SIG-M5 treated with dmso at 0.1 percent for 504 hours (cell line): Measurements from ENCODE around the gene SRCIN1.
"Not testable (repeated sequence)": the region's sequence is repeated elsewhere in the genome, so short reads cannot be mapped to it uniquely, and the experiment has no call there.

Experiments
- DNase-seq: peaks from one replicate; lab custom pipeline; 2025; ENCODE audit not compliant: unreplicated experiment; lab: John Stamatoyannopoulos, UW

SRCIN1 gene

DNA sequence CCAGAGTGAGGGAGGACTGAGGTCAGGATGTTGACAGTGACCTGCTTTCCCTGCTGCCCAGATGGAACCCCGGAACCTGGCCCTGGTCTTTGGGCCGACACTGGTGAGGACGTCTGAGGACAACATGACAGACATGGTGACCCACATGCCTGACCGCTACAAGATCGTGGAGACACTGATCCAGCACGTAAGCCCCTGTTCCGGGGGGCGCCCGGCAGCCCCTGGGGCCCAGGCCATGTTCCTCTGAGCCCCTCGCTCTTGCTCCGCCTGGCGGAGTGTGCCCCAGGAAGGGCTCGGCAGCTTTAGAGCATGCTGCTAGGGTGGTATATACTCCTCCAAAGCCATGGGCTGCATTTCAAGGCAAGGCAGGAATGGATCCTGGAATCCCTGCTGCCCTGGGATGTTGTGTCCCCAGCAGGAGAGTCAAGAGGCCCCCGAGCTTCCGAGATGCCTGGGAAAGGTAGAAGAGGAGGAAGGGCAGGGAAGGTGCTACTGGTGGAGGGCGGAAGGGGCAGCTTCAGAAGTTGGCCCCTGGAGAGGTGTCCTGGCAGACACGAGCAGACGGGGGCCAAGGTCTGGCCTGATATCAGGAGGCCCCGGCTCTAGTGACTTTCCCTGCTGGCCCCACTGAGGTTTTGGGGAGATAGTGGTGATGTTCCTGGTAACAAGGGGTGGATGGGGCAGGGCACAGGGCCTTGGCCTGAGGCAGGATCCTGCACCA, 114.2 kb downstream of the SRCIN1 start:
- DNase-seq = not testable (repeated sequence)

DNA sequence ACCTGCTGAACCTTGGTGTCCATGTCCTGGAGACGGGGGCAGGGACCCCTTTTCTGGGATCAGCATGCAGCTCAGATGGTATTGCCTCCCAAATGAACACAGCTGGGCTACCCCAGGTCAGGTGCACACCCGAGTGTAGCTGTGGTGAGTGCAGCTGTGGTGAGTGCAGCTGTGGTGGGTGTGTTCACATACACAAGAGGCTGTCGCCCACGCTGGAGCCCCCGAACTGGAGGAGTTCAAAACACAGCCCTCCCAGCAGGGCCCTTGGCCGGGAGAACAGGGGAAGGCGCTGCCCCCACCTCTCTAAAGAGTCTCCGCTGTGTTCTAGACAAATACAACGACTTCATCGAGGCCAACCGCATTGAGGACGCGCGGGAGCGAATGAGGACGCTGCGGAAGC, 116.0 kb downstream of the SRCIN1 start:
- DNase-seq = not testable (repeated sequence)

- not testable (repeated sequence) for DNase-seq
Measured at GRCh38 chr17:38485681-38486298, 120.0 kb downstream of the SRCIN1 start.

- DNase-seq = no peak
Measured at GRCh38 chr17:38485146-38485468, 120.6 kb downstream of the SRCIN1 start.

DNA sequence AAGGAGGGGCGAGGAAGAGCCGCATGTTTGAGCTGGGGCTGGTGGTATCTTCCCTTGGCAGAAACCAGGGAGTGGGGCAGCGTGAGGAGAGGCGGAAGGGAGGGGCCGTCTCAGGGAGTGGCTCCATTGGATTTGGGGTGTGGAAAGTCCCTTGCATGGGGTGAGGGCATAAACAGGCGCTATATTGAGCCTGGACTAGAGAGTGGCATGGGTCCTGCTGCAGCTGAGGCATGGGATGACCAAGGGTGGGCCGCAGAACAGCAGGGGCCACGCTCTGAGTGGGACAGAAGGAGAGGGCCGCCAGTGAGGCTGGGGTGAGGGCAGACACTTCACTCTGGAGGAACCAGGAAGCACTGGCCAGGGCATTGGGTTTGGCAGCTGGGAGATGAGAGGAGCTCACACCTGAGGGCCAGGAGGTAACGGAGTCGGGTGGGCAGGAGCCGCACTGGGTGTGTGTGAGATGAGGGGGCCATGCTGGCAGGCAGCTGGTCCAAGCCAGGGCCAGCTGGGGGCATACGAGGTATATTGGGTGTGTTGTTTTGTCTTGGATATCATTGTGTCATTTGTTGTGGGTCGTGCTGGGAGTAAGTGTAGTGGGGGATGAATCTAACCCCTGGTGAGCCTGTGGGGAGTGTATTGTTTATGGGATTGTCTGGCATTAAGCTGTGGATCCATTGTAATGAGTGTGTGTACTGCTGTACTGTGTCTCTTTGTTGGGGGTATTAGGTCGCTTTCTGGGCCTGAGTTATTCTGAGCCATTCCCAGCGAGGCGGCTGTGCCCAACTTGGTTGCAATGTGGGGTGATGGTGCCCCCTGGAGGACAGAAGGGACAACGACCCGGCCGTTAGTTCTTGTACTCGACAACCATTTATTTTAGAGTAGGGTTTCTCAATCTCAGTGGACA, 121.3 kb downstream of the SRCIN1 start:
- DNase-seq = peak; percentile 62

- not testable (repeated sequence) for DNase-seq
Measured at GRCh38 chr17:38482700-38483043, 123.1 kb downstream of the SRCIN1 start.

GRCh38 chr17:38482039-38482699, 123.6 kb downstream of the SRCIN1 start:
- DNase-seq = not testable (repeated sequence)
